ENCODE data around the gene PCGF1. TPM values are rescaled to one million over a fixed set of nuclear protein-coding genes. Genes with fewer than 3 reads are reported as not detected.

Gene PCGF1
- total and polyA plus RNA-seq, 2 of the 13 experiments (the other 11 are each of a cell fraction or from before 2014, with no cell fraction given) = 20.4 to 22.6 TPM

DNA sequence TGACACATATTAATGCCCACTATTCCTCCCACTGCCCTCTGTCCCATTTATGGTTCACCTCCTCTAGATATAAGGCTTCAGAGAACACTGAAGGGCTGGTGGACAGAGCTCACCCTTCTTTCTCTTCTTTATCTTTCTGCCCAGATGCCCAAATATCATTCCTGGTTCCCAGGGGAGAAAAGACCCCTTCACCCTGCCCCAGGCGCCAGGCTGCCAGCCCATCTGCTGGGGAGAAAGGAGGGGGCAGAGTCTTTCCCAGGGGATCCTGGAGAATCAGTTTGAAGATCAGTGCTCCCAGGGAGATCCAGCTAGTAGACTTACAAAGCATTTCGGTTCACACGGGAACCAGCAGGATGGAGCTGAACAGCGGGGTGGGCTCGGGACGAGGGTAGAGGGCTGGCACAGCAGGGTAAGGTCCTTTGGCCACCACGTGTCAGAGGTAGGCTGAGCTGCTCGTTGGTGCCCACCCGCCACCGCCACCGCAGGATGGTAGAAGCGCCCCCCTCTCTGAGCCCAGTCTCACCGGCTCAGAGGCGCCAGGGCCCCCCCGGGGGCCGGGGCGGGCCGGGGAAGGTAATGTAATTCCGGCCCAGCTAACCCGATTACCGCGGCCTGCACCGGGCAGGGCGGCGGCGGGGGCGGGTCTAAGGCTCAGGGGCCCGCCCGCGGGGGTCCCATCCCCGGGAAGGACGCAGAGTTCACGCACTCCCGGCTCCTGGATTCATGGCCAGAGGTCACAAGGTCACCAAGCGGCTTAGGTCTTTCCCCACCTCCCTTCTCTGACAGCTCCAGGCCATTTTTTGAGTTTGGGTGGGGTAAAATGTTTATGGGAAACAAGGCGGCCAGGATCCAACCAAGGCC lies 5.5 kb upstream of the PCGF1 start (continued):
- TF ChIP-seq RCOR2 (CRISPR knock-in tag; IDR thresholded peaks at IDR 0.05) = no peak
- peak; percentile 73 for TF ChIP-seq RARA (CRISPR knock-in tag; IDR thresholded peaks at IDR 0.05)
- 0 out of 2 replicates have a peak, but pooled peaks have one; percentile 47 for TF ChIP-seq ZNF468 (CRISPR knock-in tag; IDR thresholded peaks at IDR 0.05)
- TF ChIP-seq, protein P1, sequence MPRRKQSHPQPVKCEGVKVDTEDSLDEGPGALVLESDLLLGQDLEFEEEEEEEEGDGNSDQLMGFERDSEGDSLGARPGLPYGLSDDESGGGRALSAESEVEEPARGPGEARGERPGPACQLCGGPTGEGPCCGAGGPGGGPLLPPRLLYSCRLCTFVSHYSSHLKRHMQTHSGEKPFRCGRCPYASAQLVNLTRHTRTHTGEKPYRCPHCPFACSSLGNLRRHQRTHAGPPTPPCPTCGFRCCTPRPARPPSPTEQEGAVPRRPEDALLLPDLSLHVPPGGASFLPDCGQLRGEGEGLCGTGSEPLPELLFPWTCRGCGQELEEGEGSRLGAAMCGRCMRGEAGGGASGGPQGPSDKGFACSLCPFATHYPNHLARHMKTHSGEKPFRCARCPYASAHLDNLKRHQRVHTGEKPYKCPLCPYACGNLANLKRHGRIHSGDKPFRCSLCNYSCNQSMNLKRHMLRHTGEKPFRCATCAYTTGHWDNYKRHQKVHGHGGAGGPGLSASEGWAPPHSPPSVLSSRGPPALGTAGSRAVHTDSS (CRISPR knock-in tag; conservative IDR thresholded peaks at IDR 0.05) = no peak
- TF ChIP-seq SNAI1 (CRISPR knock-in tag; IDR thresholded peaks at IDR 0.05; ENCODE audit: borderline replicate concordance) = no peak
- no peak for TF ChIP-seq ZNF460 (CRISPR knock-in tag; IDR thresholded peaks at IDR 0.05; ENCODE audit: borderline replicate concordance)
- no peak for TF ChIP-seq MBD4 (IDR thresholded peaks at IDR 0.05; ENCODE audit: borderline replicate concordance, low read length)
- TF ChIP-seq KLF15 (CRISPR knock-in tag; IDR thresholded peaks at IDR 0.05; ENCODE audit: borderline replicate concordance) = no peak
- TF ChIP-seq, protein P2, sequence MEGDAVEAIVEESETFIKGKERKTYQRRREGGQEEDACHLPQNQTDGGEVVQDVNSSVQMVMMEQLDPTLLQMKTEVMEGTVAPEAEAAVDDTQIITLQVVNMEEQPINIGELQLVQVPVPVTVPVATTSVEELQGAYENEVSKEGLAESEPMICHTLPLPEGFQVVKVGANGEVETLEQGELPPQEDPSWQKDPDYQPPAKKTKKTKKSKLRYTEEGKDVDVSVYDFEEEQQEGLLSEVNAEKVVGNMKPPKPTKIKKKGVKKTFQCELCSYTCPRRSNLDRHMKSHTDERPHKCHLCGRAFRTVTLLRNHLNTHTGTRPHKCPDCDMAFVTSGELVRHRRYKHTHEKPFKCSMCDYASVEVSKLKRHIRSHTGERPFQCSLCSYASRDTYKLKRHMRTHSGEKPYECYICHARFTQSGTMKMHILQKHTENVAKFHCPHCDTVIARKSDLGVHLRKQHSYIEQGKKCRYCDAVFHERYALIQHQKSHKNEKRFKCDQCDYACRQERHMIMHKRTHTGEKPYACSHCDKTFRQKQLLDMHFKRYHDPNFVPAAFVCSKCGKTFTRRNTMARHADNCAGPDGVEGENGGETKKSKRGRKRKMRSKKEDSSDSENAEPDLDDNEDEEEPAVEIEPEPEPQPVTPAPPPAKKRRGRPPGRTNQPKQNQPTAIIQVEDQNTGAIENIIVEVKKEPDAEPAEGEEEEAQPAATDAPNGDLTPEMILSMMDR (CRISPR knock-in tag; IDR thresholded peaks at IDR 0.05) = no peak
- TF ChIP-seq SIN3A (IDR thresholded peaks at IDR 0.05; ENCODE audit: borderline replicate concordance, low read depth, low read length) = no peak
- TF ChIP-seq NFE2L1 (CRISPR knock-in tag; IDR thresholded peaks at IDR 0.05; ENCODE audit: borderline replicate concordance) = no peak
- TF ChIP-seq, protein P3, sequence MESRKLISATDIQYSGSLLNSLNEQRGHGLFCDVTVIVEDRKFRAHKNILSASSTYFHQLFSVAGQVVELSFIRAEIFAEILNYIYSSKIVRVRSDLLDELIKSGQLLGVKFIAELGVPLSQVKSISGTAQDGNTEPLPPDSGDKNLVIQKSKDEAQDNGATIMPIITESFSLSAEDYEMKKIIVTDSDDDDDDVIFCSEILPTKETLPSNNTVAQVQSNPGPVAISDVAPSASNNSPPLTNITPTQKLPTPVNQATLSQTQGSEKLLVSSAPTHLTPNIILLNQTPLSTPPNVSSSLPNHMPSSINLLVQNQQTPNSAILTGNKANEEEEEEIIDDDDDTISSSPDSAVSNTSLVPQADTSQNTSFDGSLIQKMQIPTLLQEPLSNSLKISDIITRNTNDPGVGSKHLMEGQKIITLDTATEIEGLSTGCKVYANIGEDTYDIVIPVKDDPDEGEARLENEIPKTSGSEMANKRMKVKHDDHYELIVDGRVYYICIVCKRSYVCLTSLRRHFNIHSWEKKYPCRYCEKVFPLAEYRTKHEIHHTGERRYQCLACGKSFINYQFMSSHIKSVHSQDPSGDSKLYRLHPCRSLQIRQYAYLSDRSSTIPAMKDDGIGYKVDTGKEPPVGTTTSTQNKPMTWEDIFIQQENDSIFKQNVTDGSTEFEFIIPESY (CRISPR knock-in tag; IDR thresholded peaks at IDR 0.05) = no peak
- TF ChIP-seq ZNF484 (CRISPR knock-in tag; IDR thresholded peaks at IDR 0.05; ENCODE audit: borderline replicate concordance, low read depth) = no peak
- no peak for TF ChIP-seq ZNF510 (CRISPR knock-in tag; IDR thresholded peaks at IDR 0.05; ENCODE audit: low read depth)
- no peak for TF ChIP-seq ZBTB8A (CRISPR knock-in tag; IDR thresholded peaks at IDR 0.05; ENCODE audit: borderline replicate concordance, low read depth)
- no peak for TF ChIP-seq ZNF549 (CRISPR knock-in tag; IDR thresholded peaks at IDR 0.05)
- no peak for TF ChIP-seq MIER2 (CRISPR knock-in tag; IDR thresholded peaks at IDR 0.05)
- no peak for TF ChIP-seq ZNF136 (CRISPR knock-in tag; IDR thresholded peaks at IDR 0.05; ENCODE audit: low read depth)
- TF ChIP-seq, protein P4, sequence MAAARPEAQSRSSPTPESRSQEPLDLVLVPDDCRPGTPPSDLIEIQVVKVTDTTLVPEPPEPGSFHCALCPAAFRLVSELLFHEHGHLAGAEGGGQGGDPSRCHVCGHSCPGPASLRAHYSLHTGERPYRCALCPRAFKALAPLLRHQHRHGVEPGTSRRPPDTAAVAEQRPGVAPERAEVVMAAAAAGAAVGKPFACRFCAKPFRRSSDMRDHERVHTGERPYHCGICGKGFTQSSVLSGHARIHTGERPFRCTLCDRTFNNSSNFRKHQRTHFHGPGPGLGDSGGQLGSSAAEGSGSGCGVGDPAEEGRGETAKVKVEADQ (CRISPR knock-in tag; IDR thresholded peaks at IDR 0.05; ENCODE audit: borderline replicate concordance) = no peak
- TF ChIP-seq ATF1 (CRISPR knock-in tag; IDR thresholded peaks at IDR 0.05) = no peak
- TF ChIP-seq SPEN (CRISPR knock-in tag; IDR thresholded peaks at IDR 0.05; ENCODE audit: low read depth) = 0 out of 2 replicates have a peak, but pooled peaks have one; percentile 23
- no peak for TF ChIP-seq SSRP1 (CRISPR knock-in tag; IDR thresholded peaks at IDR 0.05)
- no peak for TF ChIP-seq MAZ (IDR thresholded peaks at IDR 0.05; ENCODE audit: borderline replicate concordance, low read depth, low read length)
- TF ChIP-seq MAZ (CRISPR knock-in tag; IDR thresholded peaks at IDR 0.05; ENCODE audit: low read depth) = peak; percentile 48; the same call in 1 of the 2 replicates
